Measurements from ENCODE around the gene TNFRSF11A.

TNFRSF11A gene

DNA sequence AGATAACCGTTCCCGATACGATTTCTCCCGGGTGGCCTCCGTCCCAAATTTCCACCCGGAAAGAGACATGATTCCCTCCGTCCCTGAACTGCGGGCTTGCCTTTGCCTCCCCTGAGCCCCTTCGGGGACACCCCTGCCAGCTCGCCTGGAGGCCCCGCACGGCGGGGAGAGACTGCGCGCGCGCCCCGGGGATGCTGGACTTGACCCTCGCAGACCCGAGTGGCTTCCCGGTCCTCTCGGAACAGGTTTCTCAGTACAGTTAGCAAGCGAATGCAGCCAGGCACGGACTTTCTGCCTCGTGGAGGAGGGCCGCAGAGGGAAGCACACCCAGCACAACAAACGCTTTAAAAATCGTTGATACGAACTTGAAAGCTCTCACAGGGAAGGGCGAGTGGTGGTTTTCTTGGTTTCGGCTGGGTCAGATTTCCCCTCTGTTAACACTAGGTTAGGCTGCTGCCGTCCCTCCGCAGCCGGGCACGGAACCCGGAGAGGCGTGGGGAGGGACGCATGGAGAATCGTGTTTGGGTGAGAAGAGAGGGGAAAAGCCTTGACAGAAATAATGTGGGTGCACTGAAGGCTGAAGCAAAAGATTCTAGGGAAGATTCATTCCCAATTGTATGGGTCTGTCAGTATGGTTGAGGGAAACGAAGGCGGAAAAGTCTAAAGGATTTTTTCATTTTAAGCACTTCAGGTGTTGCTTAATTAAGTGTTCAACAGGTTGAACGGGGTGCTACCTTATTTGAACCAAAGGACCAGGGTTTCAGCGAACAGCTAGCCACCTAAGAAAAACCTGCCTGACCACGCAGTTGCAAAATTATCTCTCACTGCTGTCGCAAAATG is 916 bp downstream of the TNFRSF11A start:
- peak; percentile 28 for DNase-seq

DNA sequence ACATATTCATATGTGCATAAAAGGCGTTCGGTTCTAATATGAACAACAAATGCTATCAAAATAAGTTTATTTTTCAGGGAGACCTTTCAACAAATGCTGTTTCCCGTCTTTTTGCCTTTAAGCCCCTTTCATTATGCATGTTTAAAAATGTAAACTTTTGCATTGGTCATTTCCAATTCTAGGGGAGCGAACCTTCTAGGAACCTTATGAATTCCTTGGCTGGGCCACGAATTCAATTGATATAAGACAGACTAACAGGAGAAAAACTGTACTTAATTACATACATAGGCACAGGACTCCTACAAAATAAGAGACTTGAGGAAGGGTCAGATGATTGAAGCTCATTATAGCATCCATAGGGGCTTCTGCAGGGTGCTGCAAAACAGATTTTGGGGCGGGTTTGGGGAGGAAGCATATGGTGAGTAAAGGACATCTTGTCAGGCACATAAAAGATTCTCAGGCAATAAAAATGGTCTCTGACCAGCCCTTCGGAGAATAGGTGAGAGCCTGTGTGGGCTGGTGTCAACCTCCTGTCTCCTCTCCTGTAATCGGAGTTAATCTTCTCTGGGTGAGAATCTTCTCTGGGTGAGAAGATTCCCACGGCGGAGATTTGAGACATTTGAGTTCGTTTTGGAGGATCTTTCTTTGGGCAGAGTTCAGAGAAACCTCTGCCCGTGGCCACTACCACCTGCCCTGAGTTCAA is 1.7 kb downstream of the TNFRSF11A start:
- DNase-seq: no peak

DNA sequence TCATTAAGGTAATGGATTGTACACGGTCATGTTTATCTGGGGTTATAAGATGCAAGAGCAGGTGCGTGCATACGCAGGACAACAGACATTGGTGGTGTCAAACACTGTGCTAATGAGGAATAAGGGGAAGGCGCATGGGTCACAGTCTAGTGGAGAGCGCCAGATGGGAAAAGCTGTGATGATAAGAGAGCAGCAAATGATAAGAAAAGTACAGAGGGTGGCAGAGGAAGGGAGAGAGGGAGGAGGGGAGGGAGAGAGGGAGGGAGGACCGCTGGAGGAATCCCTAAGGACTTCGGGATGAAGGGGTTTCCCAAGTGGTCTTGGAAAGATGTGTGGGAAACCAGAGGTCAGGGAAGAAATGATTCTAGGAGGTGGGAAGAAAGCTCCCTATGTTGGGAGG is 2.9 kb downstream of the TNFRSF11A start:
- DNase-seq: no peak

DNA sequence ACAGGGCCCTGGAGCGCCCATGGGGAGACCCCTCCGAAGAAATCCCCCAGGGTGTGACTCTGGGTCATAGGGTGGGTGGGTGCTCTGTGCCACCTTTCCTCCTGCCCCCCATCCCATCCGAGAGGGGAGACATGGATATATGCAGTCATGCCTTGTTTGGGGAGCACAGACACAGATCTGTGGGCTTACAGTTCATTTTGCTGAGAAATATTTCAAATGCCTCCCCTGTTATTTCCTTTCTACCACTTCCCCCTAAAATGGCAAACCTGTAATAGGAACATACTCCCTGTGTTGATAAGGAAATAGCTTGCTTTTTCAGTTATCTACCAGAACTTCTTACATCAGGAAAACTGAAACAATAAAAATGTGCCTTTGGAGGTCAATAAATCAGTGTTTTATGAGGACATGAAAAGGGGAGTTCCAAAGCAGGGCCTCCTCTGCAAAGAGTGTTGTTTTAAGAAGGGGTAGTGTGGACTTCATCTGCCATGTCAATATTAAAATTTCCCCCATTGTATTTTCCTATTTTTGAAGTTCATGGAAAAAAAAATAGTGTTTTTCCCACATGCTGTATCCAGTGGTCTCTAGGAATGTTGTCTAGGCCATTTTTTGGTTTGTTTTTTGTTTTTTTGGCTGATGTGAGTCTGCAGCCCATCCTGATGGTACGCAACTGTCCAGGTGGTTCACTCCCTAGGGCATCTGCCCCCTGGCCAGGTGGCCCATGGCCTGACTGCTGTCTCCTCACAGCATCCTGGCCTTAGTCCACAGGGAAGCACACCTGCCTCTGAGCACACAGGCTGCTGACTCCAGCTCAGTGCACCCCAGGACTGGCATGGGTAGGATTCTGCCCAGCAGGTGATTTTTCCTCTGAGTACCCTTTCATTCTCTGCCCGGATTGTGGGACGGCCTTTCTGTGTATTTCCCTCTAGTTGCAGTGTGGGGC is 3.7 kb downstream of the TNFRSF11A start:
- DNase-seq: no peak

DNA sequence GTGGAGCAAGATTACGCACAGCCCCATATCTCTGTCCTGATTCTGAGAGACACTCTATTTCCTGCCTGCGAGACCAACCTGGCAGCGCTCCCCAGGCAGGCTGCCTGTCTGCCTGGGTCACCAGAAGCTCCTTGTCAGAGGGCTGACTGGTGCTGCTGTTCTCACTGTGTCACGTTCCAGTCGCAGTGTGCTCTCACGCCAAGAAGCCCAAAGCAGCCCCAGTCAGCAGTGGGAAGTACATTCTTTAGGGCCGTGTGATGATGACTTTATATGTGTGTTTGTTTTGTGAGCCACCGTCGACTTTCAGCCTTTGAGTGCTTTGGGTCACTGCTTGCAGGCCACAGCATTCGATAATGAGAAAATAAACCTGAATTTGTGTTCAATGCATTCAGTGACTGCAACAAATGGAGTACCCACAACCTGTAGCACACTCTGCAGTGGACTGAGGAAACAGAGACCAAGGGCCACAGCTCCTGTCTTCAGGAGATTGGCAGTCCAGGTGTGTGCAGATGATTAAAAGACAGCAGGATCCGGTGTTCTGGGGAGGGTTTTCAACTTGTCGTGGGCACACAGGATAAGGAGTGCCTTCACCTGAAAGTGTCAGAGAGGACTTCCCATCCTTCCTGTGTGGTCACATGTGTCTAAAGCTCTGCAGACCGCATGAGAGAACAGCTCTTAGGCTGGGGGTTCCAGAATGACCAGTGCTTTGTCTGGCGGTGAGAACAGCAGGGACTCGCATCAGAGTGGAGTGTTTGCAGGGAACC is 4.8 kb downstream of the TNFRSF11A start:
- no peak for DNase-seq

DNA sequence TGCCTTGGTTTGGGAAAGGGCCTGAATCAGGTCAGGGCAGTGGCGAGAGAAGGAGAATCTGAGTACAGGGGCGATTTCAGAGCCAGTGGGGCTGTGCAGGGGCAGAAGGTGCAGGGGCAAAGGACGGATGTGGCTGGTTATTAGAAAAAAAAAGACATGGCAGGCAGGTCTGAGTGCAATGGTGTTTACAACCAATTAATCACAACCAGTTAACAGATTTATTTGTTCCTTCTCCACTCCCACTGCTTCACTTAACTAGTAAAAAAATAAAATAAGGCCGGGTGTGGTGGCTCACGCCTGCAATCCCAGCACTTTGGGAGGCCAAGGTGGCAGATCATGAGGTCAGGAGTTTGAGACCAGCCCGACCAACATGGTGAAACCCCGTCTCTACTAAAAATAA is 5.5 kb downstream of the TNFRSF11A start:
- no peak for DNase-seq

DNA sequence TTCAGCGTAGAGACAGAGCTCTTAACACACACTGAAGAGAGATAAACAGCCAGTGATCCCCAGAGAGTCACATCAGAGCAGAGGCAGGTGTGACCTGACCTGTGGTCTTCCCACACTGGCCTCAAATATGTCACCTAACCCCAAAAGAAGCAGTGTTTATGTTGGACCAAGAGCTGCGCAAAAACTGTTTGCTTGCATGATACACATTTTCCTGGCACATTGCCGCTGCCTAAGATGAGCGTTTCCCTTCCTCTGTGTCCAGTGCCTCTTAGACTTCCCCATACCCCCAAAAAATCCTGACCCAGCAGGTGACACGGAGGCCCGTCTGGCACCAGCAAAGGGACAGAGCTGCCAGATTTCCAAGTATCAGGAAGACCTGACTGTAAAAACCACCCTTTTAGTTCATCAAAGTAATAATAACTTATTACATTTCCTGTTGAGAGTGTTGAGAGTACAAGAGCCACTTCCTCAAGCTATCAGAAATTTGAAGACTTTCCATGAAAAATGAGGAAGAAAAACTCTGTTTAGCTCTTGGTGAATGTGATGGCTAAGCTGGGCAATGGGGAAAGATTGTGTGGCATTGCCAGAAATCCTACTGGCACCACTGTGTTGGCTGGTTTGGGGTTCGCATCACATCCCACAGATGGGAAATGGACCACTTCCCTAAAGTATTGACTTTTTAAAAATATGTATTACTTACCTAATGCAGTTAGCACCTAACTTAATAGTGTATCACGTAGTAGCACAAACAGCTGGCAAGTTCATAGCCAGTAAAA is 6.7 kb downstream of the TNFRSF11A start:
- no peak for DNase-seq

DNA sequence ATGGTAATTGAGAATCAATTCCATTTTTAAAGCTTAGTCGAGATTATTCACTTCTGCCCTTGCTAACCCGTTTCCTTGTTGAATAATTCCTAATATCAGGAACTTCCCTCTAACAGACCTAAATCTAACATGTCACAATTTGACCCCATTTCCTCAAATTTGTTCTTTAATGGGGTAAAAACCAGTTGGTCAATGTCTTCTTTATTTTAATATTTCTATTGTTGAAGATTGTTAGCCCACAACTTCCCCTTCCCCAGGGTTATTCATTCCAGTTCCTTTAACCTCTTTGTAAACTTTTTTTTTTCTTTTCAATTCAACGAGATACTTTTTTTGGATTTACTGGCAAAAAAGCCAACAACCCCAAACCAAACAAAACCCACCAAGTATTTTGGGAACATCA is 7.3 kb downstream of the TNFRSF11A start:
- DNase-seq: no peak

DNA sequence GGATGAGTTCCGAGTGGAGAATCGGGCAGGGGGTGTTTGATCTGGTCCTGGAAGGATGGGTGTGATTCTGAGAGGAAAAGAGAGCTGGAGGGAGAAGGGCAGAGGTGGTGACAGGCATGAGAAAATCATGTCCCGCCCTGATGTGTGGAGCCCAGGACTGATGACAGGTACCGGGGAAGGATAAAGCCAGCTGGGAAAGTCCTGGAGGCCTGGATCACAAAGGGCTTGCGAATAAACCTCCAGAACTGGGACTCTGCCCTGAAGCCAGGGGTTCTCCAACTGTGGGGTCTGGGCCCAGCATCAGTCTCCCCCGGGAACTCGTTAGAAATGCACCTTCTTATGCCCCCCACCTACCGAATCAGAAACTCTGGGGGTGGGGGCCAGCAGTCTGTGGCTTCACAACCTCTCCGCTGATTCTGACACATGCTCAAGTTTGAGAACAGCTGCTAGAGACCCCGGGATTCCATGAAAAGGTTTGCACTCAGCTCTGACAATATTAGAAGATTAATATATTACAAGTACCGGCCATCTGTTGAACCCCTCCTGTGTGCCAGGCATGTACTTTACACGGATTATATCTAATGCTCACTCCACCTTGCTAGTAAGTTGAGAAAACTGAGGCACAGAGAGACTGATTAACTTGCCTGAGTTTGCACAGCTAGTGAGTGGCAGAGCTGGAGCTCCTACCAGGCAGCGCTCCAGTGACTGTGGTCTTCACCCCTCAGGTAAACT is 8.0 kb downstream of the TNFRSF11A start:
- no peak for DNase-seq

DNA sequence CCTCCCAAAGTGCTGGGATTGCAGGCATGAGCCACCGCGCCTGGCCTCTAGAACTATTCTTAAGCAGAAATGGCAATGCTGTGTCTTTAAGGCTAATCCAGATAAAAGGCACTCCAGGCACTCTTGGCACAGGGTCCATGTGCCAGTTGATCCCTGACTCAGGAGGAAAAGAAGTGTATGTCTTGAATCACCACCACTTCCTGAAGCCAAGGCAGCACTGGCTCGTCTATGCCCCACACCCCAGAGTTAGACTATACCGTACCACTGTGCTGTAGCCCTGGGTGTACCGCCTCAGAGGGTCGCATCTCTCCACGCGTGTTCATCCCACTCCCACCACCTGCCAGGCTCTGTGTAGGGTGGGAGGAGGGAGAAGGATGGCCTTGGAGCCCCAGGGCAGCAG is 9.0 kb downstream of the TNFRSF11A start:
- no peak for DNase-seq

DNA sequence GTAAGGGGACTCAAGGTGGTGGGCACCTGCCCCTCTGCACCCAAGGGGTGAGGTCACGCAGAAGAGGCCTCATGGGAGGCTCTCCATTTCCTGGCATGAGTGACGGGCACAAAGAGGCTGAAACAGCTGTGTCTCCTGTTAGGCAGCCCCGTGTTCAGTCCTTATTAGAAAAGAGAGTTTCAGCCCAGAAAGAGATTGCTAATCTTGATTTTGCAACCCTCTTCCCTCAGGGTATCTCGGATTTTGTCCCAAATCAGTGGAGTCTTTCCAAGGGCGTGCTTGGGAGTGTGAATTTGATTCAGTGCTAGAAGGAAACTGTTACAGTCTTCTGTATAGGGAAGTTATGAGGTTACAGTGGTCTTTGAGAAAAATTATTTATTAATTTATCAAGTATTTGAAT is 10.4 kb downstream of the TNFRSF11A start:
- DNase-seq: no peak

DNA sequence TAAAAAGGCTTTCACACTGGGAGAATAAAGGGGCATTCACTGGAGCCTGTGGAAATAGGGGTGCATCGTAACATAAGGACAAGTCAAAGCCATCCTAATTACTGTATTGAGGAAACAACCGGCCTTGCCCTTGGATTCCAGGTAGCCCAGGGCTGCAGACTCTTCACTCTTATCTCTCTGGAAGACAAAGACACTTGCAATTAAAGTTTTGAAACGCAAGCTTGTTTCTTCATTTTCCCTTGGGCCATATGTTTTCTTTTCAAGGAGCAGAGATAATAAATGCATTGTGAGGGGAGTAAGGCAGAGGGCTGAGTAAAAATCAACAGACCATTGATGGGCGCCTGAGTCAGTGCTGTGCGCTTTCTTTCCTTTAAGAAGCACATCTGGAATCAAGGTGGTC is 11.5 kb downstream of the TNFRSF11A start:
- no peak for DNase-seq

DNA sequence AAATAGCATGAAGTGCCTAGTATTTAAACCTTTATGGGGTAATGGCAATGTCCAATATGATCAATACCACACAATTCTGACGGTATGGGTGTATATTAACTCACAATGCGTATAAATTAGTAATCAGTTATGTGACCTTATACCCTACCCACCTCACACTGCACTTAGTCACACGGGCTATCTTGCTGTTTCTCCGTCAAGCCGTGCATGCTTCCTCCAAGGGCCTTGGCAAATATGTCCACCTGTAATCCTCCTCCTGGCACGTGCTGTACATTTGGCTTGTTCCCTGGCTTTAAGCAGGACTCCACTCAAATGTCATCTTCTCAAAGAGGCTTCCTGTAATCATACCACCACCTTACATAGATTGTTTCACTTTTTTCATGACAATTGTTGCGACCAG is 12.2 kb downstream of the TNFRSF11A start:
- no peak for DNase-seq

DNA sequence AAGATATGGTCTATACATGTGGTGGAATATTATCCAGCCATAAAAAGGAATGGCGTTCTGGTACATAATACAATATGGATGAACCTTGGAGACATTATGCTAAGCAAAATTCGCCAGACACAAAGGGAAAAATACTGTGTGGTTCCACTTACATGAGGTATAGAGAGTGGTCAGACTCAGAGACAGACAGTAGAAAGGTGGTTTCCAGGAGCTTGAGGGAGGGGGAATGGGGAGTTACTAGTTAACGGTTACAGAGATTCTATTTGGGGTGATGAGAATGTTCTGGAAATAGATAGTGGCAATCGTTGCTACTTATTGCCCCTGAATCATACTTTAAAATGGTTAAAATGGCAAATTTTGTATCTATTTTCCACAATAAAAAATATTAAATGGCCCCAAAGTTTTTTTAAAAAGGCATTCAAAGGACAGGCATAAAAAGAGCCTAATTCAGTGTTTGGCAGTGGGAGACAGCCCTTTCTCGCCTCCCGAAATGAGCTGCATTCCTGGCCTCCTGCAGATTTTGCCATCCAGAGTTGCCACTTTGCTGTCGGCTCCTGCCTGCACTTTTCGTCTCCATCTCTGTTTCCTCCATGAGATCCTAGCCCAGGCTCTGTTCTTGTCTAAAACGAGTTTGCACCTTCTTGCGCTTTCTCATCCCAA is 13.5 kb downstream of the TNFRSF11A start:
- DNase-seq: no peak

DNA sequence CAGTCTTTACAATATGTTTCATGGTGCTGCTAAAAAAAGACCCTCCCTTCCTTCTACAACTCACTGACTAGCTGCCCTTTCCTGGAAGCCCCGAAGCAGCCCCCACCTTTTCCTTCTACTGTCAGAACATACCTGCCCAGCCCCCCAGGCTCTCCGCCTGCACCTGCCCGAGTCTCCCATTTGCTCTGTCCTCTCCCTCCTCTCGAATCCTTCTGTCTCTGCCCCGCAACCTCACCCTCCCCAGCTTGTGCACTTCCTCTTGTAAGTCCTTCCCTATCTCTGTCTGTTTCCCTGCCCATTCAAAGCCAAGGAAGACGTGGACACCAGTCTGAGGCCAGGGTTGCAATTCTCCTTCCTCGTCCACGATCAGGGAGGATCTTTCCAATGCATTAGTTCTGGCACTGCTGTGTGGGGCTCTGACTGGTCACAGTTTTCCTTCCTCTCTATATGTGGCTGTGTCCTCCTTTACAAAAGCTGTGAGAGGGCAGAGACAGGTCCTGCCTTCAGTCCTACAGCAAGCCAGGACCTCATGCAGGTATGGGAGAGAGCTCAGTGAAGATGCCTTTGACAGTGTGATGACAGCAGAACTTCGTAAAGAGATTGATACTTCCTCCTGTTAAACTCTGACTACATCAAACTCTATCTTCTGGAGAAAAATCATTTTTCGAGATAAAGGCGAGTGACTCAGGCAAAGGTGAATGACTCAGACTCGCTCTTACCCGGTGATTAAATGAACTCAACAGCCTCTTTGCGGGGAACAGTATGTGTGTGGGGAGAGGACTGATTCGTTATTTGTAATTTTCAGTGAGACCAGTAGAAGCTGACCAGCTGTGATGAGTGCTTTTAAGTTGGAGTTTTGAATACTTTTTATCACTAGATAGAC is 14.2 kb downstream of the TNFRSF11A start:
- no peak for DNase-seq

DNA sequence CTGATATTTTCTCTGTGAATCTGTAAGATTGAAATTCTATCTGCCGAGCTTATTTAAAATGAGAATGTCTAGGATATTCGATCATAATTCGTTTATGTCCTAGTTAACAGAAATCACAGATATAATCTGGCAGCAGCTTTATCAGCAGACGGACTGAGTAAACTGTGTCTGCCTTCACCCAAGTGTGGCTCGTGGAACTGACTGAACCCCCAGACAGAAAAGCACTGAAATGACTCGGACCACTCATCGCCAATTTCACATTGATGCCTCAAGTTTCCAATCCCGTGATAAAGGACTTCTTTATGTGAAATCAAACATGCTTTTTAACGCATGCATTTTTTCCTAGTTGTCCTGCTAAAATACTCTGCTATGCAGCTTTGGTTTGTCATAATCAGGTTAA is 15.9 kb downstream of the TNFRSF11A start:
- DNase-seq: no peak

DNA sequence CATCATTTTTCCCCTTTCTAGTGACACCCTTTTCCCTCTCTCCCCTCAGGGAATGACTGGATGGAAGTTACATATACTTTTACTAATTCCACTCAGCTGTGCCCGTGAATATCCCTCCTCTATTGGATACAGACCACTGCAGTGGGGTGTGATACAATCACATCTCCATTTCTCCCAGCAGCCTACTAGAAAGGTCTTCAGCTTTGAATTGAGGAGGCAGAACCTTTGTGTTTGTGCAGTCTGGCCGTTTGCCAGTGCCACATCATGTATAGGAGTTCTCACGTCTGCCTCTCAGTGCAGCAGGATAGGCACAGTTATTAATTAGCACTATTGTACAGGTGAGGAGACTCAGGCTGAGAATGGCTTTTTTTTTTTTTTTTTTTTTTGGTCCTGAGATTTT is 16.4 kb downstream of the TNFRSF11A start:
- peak; percentile 58 for DNase-seq

DNA sequence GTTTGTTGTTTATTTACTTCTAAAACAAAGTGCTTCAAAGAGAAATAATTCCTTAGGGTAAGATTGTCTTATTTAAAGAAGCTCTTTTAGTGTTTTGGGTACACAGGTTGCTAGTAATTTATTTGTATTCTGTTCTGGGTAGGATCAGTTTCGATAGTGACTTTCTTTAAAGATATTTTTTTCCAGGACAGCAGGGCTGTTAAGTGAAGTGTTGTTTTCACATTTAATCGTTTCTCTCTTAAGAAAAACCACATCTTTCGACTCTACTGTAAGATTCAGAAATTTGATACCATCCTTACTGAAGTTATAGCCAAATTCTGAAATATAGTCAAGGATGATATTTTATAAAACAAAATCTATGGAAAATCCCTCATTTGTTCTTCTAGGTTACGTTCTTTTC is 17.8 kb downstream of the TNFRSF11A start:
- DNase-seq: no peak

DNA sequence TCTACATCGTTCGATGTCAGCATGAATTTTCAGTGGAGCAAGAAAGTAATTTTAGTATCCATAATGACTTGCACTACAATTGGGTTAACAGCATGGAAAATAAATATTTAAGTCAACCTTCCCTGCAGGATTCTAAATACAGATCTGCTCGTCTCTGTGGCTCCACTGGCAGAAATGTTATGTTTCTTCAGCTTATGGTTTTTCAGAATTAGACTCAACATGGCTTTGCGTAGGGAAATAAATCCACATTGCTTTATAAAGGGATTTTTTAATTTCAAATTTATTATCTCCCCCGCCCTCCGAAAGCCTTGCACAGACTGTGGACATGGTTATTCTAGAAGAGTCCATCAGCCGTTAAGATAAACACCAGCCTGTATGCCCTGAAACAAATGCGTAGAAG is 18.2 kb downstream of the TNFRSF11A start:
- no peak for DNase-seq

Data from NCI-H1092 (cell line).